ENCODE data around the gene SLC22A31.
"Not testable (repeated sequence)": the region's sequence is repeated elsewhere in the genome, so short reads cannot be mapped to it uniquely, and the experiment has no call there.

The SLC22A31 gene

DNA sequence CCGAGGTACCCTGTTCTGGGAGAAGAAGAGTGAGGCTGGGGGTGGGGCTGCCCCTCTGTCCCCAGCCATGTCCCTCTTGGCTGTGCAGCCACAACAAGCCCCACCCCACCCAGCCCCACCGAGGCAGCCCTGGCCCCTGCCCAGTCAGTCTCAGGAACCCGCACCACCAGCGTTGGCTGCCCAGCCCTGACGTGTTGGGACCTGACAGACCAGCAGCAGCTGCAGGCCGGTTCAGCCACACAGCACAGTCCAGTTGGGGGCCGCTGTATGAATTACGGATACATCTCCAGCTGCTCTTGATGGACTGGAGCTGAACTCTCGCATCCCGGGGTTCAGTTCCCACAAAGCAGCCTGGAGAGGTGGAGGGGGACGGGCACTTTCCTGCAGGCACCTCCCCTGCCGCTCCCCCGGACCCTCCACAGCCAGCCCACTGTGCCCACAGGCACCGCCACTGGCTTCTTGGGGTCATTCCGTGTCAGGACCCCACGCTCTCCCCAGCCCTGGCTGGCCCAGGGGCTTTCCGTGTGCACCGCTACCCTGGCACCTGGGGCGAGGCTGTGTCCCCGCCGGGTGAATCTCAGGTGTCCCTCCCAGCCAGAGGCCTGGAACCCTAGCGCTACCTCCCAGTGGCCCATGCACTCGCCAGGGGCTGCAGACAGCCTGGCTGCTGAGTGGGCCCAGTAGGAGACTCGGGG, 21.7 kb downstream of the SLC22A31 start:
- no peak for DNase-seq (ENCODE audit: low read depth in 2 of 2)

DNA sequence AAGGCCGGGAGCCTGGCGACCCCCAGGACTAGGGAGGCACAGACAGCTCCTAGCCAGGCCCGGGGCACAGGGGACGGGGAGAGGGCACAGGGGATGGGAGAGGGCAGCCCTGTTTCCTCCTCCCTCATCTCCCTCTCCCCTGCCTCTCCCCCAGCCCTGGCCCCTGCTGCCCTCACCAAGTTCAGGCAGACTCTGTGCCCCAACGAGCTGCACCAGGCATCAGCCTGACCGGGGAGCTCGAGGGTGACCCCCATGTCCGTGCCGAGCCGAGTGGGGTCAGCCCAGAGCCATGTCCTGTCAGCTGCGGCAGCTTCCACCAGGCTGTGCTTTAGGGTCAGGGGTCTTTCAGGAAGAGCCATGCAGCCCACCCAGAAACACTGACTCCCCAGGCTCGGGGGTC, 22.8 kb downstream of the SLC22A31 start:
- no peak for DNase-seq (ENCODE audit: low read depth in 2 of 2)

DNA sequence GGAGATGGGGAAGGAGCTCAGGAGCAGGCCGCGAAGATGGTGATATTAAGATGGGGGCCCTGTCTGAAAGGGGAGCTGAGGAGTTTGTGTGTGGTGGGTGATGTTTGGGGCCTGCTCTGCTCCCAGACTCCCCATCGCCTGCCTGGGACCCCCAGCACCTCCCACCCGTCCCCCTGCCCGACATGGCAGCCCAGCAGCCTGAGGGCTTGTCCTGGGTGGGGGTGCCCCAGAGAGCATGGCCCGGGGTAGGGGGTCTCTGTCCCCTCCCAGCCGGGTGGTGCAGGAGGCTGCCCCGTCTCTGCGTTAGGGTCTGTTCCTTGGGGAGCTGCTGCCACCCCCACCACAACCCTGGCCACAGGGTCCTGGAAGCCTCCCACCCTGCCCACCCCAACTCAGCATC, 23.6 kb downstream of the SLC22A31 start:
- no peak for DNase-seq (ENCODE audit: low read depth in 2 of 2)

DNA sequence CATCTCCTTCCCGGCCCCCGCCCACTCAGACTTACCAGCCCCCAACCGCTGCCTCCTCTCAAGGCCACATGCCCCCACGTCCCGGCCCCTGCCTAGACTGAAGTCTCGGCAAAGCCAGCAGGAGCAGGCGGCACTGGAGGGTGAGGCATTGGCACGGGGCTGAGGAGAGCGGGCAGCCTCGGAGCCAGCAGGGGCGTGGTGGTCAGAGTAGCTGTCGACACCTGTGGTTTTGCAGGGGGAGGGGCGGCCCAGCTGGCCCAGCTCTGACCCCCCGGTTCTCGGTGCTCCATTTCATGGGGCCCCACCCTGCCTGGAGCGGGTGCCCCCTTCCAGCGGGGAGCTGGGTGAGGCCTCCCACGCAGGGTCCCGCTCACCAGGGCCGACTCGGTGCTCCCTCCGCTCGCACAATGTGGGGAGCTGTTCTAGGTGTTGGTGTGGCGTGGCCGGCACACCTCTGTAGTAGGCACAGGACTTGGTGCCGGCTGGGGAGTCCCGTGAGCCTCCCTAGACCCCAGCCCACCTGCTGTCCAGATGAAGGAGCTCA, 24.1 kb downstream of the SLC22A31 start:
- no peak for DNase-seq (ENCODE audit: low read depth in 2 of 2)

DNA sequence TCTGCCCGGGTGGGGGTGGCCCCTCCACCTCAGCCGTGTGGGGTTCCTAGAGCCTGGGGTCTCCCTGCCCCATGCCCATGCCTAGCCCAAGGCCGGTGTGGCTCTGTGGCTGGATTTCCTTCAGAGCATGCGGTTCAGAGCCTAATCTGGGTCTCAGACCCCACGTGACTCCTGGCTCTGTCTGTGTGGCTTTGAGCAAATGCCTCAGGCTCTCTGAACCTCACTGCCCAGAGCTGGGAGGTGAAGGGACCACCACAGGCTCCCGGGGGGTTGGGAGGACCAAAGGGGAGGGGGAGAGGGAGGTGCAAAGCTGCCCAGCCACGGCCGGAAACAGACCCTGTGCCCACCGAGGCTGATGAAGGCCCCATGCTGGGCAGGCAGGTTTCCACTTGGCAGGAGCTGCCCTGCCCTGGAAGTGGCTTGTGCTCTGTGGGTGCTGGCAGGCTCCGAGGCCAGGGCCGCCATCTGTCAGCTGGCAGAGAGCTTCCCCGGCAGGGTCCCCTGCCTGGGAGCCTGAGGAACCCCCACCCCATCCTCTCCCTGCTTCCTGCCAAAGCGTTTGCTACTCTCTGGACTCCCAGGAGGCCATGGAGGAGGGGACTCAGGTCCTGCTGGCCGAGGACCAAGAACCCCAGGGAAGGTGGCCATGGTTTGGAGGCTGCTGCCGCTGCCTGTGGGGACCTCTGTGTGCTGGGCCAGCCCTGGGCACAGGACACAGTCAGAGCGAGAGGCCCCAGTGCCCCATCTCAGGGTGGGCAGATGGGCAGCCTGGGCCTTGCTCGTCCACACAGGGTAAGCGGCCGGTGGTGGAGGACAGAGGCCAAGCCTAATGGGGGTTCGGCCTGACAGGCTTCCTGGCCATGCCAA, 24.8 kb downstream of the SLC22A31 start:
- DNase-seq (ENCODE audit: low read depth in 2 of 2), result no peak

DNA sequence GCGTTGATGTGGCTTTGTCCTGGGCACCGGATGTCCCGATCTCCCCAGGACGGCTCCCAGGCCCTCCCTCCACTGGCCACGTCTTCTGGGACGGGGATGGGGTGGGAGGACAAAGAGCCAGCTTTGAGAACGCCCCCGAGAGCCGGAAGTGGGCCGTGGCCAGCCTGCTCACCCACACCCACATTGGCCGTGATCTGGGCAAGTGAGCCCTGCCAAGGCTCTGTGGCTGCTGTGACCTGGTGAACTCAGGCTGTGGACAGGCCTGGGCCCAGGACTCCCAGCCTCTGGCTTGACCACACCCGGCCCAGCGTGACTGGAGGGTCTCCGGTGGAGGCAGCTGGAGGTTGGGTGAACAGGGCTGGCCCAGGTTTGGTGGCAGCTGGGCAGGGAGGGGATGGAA, 25.5 kb downstream of the SLC22A31 start:
- no peak for DNase-seq (ENCODE audit: low read depth in 2 of 2)

DNA sequence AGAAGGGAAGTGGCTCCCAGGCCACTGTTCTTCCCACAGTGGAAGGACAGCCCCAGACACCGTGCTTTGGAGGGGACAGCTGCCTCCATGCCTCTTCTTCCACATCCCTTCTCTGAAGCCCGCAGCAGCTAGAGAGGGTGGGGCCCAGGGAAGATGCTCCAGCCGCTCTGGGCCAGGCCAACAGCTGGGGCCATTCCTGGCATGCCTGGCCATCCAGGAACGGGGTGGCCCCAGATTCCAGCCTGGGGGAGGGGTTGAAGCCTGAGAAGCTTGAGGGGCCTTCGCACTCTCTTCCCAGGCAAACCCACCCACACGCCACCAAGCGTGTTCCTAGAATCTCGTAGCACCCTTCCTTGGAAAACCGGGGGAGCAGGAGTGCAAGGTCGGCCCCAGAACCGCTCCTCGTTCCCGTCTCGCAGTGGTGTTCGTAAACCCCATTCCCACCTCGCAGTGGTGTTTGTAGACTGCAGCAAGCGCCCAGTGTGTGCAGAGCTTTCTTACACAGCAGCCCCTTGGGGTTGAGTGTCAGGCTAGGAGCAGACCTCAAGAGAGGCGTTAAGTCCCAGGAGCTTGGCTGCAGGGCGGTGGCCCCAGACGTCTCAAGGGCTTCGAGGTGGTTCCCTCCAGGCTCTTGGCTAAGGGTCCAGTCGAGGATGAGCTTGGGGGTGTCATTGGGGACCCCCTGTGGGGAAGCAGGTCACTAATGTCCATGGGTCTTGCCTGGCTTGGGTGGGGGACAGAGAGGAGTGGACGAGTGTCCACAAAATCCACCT, 26.1 kb downstream of the SLC22A31 start:
- no peak for DNase-seq (ENCODE audit: low read depth in 2 of 2)

DNA sequence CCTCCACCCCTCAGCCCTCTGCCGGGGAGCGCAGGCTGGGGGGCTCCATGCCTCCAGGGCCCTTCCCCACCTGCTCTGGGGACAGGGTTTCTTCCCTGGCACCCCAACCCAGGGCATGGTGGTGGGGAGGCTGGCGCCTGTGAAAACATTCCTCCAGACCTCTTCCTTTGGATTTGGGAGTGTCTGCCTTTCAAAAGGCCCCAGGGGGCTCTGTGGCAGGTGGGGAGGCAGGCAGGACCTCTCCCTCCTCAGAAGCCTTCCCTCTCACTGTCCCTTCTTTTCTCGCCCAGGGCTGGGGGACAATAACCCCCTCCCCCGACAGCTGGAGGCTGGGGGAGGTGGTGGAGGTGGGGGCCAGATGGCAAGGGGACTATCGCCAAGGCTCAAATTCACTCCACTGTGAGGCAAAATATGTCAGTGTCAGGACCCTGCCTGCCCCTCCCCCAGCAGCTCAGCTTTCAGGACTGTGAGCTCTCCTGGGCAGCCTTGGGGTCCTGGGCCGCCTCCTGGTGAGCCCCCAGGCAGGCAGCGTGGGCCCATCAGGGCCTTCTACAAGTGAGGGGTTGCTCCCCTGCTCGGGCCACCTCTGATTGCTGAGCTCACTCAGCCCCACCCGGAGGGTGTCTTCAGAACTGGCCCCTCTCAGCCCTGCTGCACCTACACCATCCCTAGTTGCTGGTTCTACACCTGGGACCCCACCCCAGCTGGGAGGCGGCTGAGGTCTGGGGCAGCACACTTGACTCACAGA, 27.0 kb downstream of the SLC22A31 start:
- no peak for DNase-seq (ENCODE audit: low read depth in 2 of 2)

DNA sequence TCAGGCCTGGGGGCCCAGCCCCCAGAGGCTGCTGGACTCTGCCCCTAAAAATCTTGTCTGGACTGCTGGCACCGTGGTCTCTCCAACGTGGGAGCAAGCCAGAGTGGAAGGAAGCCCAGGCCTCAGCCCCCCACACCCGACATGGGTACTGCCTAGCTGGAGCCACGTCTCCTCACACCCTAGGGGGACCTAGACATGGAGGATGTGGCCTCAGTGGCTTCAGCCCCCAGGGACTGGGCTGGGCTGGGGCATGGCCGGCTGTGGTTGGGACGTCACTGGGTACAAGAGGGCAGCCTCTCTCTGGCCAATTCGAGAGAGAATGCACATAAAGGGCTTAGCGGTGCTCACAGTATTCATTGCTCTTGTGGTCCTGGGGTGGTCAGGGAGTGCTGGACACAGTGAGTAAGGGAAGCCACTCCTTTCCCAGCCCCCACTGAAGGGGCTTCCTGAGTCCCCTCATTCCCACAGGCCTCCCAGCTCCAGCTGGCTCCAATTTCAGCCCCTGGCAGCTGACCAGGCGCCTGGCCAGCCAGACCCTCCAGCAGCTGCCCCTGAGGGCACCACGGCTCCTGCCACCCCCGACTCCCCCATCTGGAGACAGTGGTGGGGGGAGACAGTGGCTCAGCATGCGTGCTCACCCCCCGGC, 27.7 kb downstream of the SLC22A31 start:
- DNase-seq (ENCODE audit: low read depth in 2 of 2), result no peak

DNA sequence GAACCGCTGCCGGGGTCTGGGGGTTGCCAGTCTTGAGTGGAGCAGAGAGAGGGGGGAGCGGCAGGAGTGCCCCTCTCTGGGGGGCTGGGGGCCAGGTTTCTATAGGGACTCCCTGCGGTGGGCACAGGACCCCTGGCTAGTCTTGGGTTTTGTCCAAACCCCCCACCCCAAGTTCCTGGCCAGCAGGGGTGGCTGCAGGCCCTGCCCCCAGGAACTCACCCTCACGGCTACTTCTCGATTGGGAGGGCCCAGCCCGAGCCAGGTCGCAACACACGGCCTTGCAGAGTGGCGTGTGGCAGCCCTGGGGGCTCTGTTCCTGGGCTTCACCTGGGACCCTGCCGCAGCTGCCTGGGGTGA, 28.2 kb downstream of the SLC22A31 start:
- DNase-seq (ENCODE audit: low read depth in 2 of 2), result no peak

DNA sequence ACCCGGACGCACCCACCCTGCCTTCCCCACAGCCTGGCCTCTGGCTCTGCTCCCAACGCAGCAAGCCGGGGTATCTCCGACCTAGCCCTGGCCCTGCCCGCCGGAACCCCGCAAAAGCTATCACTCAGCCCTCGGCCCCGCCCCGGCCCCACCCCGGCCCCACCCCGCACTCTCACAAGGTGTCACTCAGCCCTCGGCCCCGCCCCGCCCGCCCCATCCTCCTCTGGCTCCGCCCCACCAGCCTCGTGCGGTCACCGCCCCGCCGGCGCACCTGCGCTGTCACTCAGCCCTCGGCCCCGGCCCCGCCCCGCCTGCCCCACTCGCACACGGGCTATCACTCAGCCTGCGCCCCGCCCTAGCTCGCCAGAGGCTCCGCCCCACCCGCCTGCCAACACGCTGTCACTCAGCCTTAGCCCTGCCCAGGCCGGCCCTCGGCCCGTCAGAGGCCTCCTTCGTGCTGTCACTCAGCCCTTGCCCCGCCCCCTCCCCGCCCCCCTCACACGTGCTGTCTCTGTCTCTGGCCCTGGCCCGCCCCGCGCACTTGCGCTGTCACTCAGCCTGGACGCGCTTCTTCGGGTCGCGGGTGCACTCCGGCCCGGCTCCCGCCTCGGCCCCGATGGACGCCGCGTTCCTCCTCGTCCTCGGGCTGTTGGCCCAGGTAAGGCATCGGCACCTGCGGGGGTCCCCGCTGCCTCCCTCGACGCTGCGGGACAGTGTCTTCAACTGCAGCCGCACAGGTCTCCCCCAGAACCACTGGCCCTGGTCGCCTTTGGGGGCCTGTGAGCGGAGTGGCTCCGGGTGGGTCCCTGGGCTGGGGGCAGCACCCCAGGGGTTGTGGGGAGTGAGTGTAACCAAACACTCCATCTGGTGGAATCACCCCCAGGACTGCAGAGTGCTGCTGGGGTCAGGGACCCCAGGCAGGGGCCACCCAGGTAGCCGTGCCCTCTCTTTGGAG, 28.8 kb downstream of the SLC22A31 start, which contains the start of gene CDH15:
CDH15 (plus strand) TSS at position 533 of the 955 bp plus-strand sequence; CDS start at position 617, 84 bp downstream.
- peak; percentile 94 to 95 for DNase-seq (ENCODE audit: low read depth in 2 of 2)

DNA sequence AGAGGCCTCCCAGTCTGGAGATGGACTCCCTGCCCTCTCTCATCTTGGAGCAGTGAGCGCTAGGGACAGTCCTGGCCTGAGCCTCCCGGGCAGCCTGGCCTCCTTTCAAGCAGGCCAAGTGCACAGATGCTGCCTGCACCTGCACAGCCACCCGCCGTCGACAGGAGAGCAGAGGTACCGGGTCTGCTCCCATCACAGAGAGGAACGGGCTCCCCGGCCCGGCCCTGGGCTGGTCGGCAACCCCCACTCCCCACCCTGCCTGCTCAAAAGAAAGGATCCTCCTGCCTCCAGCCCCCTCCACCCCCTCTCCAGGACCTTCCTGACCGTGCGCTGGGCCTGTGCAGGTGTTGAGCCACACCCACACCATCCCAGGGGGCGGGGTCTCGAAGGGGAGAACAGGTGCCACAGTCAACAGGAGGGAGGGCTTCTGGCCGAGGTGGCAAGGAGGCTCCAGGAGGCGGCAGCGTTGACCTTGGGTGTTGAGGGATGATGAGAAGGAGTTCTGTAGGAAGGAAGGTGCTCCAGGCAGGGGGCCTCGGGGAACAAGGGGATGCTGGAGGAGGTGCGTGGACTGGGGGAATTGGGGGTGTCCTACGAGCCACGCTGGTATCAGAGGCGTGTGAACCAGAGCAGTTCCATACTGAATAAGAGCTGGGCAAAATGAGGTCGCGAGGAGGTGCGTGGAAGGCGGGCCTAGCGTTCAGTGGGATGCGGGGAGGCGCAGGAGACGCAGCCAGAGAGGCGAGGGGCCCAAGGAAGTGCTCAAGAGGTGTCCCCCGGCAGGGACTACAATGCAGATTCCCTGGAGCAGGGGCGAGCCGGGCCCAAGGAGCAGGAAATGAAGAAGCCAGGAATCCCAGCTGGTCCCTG, 29.8 kb downstream of the SLC22A31 start:
- DNase-seq (ENCODE audit: low read depth in 2 of 2), result no peak

DNA sequence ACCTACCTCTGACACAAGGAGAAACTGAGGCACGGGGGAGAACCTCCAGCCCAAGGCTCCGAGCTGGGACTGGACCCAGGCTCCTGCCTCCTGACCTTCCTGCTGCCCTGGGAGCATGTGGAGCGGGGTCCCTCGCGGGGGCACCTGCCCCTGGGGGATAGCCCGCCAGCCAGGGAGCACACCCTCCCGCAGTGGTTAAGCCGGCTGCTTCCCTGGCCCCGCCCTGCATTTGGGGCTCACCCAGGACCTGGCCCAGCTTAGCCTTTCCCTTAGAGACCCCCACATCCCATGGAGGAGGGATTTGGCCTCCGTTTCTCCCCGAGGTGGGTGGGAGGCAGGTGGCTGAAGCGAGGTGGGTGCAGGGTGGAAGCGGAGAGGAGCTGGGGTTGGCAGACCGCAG, 30.6 kb downstream of the SLC22A31 start:
- DNase-seq (ENCODE audit: low read depth in 2 of 2), result no peak

DNA sequence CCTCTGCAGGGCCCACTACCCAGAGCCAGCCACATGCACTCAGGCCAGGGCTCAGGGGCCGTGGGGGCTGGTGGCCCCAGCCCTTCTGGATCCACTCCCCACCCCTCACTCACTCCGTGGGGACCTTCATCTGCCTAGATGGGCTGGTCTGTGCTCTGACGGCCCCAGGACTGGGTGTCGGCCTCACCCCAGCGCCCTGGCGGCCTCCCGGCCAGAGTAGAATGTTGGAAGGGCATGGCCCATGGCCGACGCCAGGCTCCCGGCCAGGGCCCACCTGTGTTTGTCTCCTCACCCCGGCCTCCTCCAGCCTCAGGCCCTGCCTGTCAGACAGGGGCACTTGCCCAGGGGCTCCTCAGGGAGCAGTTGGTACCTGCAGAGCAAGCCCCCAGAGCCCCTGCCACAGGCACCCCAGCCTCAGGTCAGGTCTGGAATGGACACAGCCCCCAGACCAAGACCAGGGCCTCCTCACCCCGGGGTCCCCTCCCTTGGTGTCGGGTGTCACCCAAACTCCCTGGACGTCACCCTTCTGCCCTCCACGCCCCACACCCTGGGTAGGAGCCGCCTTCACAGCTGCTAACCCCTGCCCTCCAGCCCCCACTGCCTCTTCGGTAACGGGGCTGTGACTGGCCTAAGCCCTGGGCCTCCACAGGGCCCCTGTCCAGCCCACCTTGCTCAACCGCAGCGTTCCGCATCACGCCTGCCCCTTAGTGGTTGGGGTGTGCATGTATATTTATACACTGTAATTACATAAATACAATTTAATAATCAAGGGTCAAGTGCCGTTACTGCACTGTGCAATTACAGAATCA, 31.8 kb downstream of the SLC22A31 start:
- DNase-seq (ENCODE audit: low read depth in 2 of 2), result no peak

DNA sequence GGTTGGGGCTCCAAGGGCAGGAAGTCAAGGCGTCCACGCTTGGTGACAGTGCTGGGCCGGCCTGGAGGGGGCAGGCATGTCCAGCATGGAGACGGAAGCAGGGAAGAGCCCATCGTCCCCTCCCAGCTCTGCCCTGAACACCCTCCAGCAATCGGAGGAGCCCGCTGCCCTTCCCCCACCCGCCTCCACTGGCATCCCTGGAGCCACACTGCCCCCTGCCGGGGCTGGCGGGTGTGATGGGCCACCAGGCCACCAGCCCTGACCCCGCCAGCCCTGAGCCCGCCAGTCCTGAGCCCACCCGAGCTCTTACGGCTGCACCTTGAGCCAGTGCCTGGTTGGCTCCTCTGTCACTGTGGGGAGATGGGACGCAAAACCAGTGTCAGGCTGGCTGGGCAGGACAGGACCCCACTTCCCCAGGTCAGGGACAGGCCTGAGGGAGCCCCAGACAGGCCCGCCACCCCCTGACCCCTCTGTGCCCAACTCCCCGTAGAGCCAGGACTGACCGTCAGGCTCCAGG, 32.9 kb downstream of the SLC22A31 start:
- peak; percentile 86 to 89 for DNase-seq (ENCODE audit: low read depth in 2 of 2)

DNA sequence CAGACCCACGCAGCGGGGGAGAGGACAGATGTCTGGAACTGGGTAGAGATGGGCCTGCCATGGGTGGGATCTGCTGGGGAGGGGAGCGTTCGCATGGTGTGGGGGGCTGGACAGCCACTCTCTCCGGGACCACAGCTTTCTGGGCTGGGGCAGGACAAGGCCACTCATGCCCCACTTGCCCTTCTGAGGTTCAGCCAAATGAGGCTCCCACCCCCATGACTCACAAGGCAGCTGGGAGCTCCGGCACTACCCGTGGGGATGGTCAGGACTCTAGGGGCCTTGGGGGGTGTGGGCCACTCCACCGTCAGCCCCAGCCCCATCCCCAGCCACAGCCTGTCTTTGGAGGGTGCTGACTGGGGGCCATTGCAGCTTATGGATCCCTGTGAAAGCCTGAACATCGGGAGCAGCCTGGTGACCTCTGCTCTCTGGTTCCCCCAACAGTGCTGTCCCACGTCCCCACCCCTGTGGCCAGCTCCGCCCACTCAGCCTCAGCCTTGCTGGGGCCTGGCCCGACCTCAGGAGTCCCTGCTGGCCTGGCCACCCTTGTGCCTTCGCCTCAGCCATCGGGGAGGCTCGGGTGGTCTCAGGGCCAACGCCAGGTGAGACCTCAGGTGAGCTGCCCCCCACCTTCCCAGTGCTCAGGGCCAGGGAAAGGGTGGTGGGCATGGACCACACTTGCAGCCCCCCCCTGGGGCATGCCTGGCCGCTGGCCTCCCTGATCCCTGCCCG, 33.5 kb downstream of the SLC22A31 start:
- no peak for DNase-seq (ENCODE audit: low read depth in 2 of 2)

DNA sequence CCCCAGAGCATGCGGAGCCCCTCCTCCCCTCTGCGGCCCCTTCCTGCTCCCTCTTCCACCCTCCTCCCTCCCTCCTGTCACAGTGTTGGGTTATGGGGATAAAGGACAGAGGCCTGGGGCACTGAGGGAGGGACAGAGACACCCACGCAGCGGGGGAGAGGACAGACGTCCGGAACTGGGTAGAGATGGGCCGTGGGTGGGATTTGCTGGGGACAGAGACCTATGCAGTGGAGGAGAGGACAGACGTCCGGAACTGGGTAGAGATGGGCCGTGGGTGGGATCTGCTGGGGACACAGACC, 34.7 kb downstream of the SLC22A31 start:
- DNase-seq (ENCODE audit: low read depth in 2 of 2), result not testable (repeated sequence)
